CD8-positive, alpha-beta memory T cell (primary cell): ENCODE measurements around the gene TPSB2. TPM values are rescaled to one million over a fixed set of nuclear protein-coding genes. Genes with fewer than 3 reads are reported as not detected.
"Not testable (repeated sequence)": the region's sequence is repeated elsewhere in the genome, so short reads cannot be mapped to it uniquely, and the experiment has no call there.

ENCODE experiments used
- CTCF ChIA-PET: fragments of 350-600 bp; sonication (Branson Sonifier 250); formaldehyde crosslinking; loops from one replicate; lab custom pipeline; 2021; ENCODE audit warnings: antibody characterized with exemption; lab: Charles Lee
- POLR2A ChIA-PET: fragments of 350-600 bp; sonication (Branson Sonifier 250); formaldehyde crosslinking; loops from one replicate; lab custom pipeline; 2021; ENCODE audit warnings: antibody characterized with exemption; lab: Charles Lee
- DNase-seq, 5 donors: peaks; one replicate each; pipeline versions ENCODE4 v3.0.0 to v3.0.0-alpha.2; 2020 to 2022; ENCODE audit warnings: mixed read lengths in 1 of 5
- H3K27ac ChIP-seq: one replicate; pipeline ENCODE4 v1.7.0; 2013; ENCODE audit warnings: low read depth, mild to moderate bottlenecking, low read length, moderate library complexity
- H3K27me3 ChIP-seq: 2 replicates; pipeline ENCODE4 v1.7.0; 2013; ENCODE audit warnings: low read length, mild to moderate bottlenecking; ENCODE audit not compliant: insufficient read depth, poor library complexity, severe bottlenecking
- H3K36me3 ChIP-seq: 2 replicates; pipeline ENCODE4 v1.7.0; 2013; ENCODE audit warnings: mild to moderate bottlenecking, low read length, moderate library complexity; ENCODE audit not compliant: insufficient read depth
- H3K4me1 ChIP-seq: 2 replicates; pipeline ENCODE4 v1.7.0; 2013; ENCODE audit warnings: mild to moderate bottlenecking, low read length, moderate library complexity; ENCODE audit not compliant: insufficient read depth
- H3K4me3 ChIP-seq: 2 replicates; pipeline ENCODE4 v1.7.0; 2013; ENCODE audit warnings: mild to moderate bottlenecking, low read length
- H3K9me3 ChIP-seq: 2 replicates; pipeline ENCODE4 v1.7.0; 2013; ENCODE audit warnings: mild to moderate bottlenecking, low read length
- H3K27ac Mint-ChIP-seq, 8 donors: one replicate each; pipeline ENCODE4 v1.8.0; 2020 to 2021; ENCODE audit warnings: mixed read lengths in 8 of 8, mild to moderate bottlenecking in 6 of 8, inconsistent platforms in 3 of 8, moderate library complexity in 3 of 8
- H3K27me3 Mint-ChIP-seq, 2 donors: one replicate each; pipeline ENCODE4 v1.8.0; 2020 to 2021; ENCODE audit warnings: mixed read lengths in 2 of 2, mild to moderate bottlenecking in 1 of 2, moderate library complexity in 1 of 2
- H3K36me3 Mint-ChIP-seq, 3 donors: one replicate each; pipeline ENCODE4 v1.8.0; 2020 to 2021; ENCODE audit warnings: mixed read lengths in 3 of 3, inconsistent platforms in 1 of 3, mild to moderate bottlenecking in 1 of 3
- H3K4me1 Mint-ChIP-seq, 3 donors: one replicate each; pipeline ENCODE4 v1.8.0; 2020 to 2021; ENCODE audit warnings: mixed read lengths in 3 of 3, inconsistent platforms in 1 of 3, mild to moderate bottlenecking in 1 of 3
- H3K4me3 Mint-ChIP-seq, 7 donors: one replicate each; pipeline ENCODE4 v1.8.0; 2020 to 2021; ENCODE audit warnings: mixed read lengths in 7 of 7, mild to moderate bottlenecking in 6 of 7, moderate library complexity in 4 of 7, inconsistent platforms in 2 of 7
- H3K9me3 Mint-ChIP-seq, 5 donors: one replicate each; pipeline ENCODE4 v1.8.0; 2020 to 2022; ENCODE audit warnings: mixed read lengths in 5 of 5, mild to moderate bottlenecking in 3 of 5, moderate library complexity in 2 of 5, inconsistent platforms in 1 of 5
- polyA plus RNA-seq: library from polyadenylated mRNA; unstranded; fragments of 300-500 nt; fragmentation: Illumina TruSeq; gene quantifications from one replicate; pipeline ENCODE4 v1.2.3, GENCODE V29; 2021
- total RNA-seq, 2 experiments: library from RNA; stranded (reverse); gene quantifications; one replicate each; pipeline ENCODE4 v1.2.3, GENCODE V29; 2021

Gene TPSB2
- total and polyA plus RNA-seq, 3 experiments from 2014 or later: not detected

DNA sequence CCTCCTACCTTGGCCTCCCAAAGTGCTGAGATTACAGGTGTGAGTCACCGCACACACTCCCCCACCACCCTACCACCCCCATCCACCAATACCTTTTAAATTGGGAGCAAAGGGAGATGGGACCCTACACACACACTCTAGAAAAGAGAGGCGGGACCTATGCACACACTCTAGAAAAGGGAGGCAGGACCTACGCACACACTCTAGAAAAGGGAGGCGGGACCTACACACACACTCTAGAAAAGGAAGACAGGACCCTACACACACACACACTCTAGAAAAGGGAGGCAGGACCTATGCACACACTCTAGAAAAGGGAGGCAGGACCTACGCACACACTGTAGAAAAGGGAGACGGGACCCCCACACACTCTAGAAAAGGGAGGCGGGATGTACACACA is 44.8 kb upstream of the TPSB2 start:
- H3K9me3 Mint-ChIP-seq: peaks cover 0 to 2% (median 0%) of the 10 kb centered on the region in 5 donors

DNA sequence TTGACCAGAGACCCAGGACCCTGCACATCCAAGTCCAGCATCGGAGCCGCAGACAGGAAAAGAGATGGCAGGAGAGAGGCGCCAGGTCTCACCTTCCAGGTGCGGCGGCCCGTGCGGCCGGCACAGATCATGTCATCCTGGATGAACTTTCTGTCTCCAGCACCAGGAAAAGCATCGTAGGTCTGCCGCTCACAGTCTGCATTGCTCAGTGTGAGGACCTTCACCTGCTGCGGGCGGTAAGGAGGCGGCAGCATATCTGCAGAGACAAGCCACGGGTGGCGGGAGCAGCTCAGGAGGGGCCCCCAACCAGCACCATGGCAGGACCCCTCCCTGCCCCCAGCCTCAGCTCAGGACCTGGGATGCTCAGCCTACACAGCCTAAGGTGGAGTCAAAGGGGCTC is 43.8 kb upstream of the TPSB2 start:
- no peaks in the 10 kb centered on the region for H3K36me3 Mint-ChIP-seq
- H3K4me1 Mint-ChIP-seq: peaks cover 0 to 5% (median 0%) of the 10 kb centered on the region in 3 donors
- Histone ChIP-seq H3K27ac (no peak overlapping the region), H3K4me3 (no peak overlapping the region), H3K36me3 (no peaks in the 10 kb centered on the region), H3K9me3 (no peaks in the 10 kb centered on the region), H3K4me1 (no peaks in the 10 kb centered on the region), H3K27me3 (peaks cover 4% of the 10 kb centered on the region)
- H3K27me3 Mint-ChIP-seq: peaks cover 12 to 28% of the 10 kb centered on the region in 2 donors
- no peak overlapping the region for H3K4me3 Mint-ChIP-seq
- CTCF ChIA-PET: interaction anchor here (0.9 kb wide), 1 partner anchor 9 kb away, joined by 3 read pairs; no protein-coding TSS in a partner anchor
- POLR2A ChIA-PET: no interaction called here
- no peak overlapping the region for H3K27ac Mint-ChIP-seq
- no peak for DNase-seq
- peaks cover 0 to 2% (median 0%) of the 10 kb centered on the region in 5 donors for H3K9me3 Mint-ChIP-seq

More for the DNA sequence above, 44.8 kb upstream of the TPSB2 start:
- Histone ChIP-seq H3K27ac (no peak overlapping the region), H3K4me3 (no peak overlapping the region), H3K36me3 (no peaks in the 10 kb centered on the region), H3K9me3 (no peaks in the 10 kb centered on the region), H3K27me3 (peaks cover 4% of the 10 kb centered on the region), H3K4me1 (no peaks in the 10 kb centered on the region)
- Mint-ChIP-seq H3K4me1 (peaks cover 0 to 5% (median 0%) of the 10 kb centered on the region in 3 donors), H3K36me3 (no peaks in the 10 kb centered on the region), H3K27me3 (peaks cover 12 to 24% of the 10 kb centered on the region in 2 donors), H3K27ac (no peak overlapping the region), H3K4me3 (no peak overlapping the region)
- no peak for DNase-seq
- ChIA-PET CTCF (interaction anchor here (0.9 kb wide), 1 partner anchor 10 kb away, joined by 3 read pairs; no protein-coding TSS in a partner anchor), POLR2A (no interaction called here)

GRCh38 chr16:1272453-1273198 is 42.6 kb upstream of the TPSB2 start:
- ChIA-PET CTCF (no interaction called here), POLR2A (no interaction called here)
- Mint-ChIP-seq H3K36me3 (no peaks in the 10 kb centered on the region), H3K9me3 (no peaks in the 10 kb centered on the region), H3K4me3 (no peak overlapping the region), H3K27ac (no peak overlapping the region), H3K4me1 (peaks cover 0 to 5% (median 0%) of the 10 kb centered on the region in 3 donors), H3K27me3 (peaks cover 12 to 25% of the 10 kb centered on the region in 2 donors)
- peaks cover 2% of the 10 kb centered on the region for H3K27me3 ChIP-seq
- no peaks in the 10 kb centered on the region for H3K36me3 ChIP-seq
- DNase-seq: no peak
- no peak overlapping the region for H3K4me3 ChIP-seq
- H3K4me1 ChIP-seq: no peaks in the 10 kb centered on the region
- H3K27ac ChIP-seq: no peak overlapping the region
- H3K9me3 ChIP-seq: no peaks in the 10 kb centered on the region

DNA sequence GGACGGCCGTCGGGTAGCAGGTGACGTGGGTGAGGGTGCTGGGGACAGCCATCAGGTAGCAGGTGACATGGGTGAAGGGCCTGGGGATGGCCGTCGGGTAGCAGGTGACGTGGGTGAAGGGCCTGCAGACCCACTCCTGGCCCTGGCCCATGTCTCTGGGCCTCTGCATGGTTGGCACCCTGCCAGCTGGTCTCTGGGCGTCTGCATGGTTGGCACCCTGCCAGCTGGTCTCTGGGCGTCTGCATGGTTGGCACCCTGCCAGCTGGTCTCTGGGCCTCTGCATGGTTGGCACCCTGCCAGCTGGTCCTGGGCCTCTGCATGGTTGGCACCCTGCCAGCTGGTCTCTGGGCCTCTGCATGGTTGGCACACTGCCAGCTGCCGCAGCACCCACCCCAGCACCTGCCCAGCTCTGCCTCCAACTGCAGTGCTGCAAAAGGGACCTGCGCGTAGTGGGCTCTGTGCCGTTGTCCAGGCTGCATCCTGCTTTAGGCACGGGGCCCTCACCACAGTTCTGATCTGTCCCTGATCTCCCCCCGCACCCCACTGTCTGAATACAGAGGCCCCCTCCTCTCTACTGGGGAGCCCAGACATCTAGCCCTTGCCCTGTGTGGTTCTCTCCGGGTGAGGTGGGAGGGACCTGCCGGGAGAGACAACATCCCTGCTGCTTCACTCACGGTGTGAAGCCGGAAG is 41.9 kb upstream of the TPSB2 start:
- H3K4me1 ChIP-seq, H3K27me3 ChIP-seq, H3K36me3 Mint-ChIP-seq, H3K4me1 Mint-ChIP-seq, H3K36me3 ChIP-seq, H3K9me3 Mint-ChIP-seq, H3K27ac Mint-ChIP-seq, H3K9me3 ChIP-seq, CTCF ChIA-PET, DNase-seq, H3K4me3 Mint-ChIP-seq, H3K4me3 ChIP-seq, H3K27ac ChIP-seq, POLR2A ChIA-PET: not testable (repeated sequence)
- peaks cover 12 to 23% of the 10 kb centered on the region in 2 donors for H3K27me3 Mint-ChIP-seq

GRCh38 chr16:1271380-1271723 is 41.4 kb upstream of the TPSB2 start:
- H3K36me3 ChIP-seq: no peaks in the 10 kb centered on the region
- ChIA-PET CTCF (no interaction called here), POLR2A (no interaction called here)
- Mint-ChIP-seq H3K4me3 (no peak overlapping the region), H3K9me3 (no peaks in the 10 kb centered on the region), H3K27me3 (peaks cover 12 to 23% of the 10 kb centered on the region in 2 donors), H3K27ac (no peak overlapping the region), H3K4me1 (peaks cover 0 to 5% (median 0%) of the 10 kb centered on the region in 3 donors), H3K36me3 (no peaks in the 10 kb centered on the region)
- no peaks in the 10 kb centered on the region for H3K4me1 ChIP-seq
- H3K27ac ChIP-seq: no peak overlapping the region
- no peak for DNase-seq
- H3K9me3 ChIP-seq: no peaks in the 10 kb centered on the region
- no peak overlapping the region for H3K4me3 ChIP-seq
- no peaks in the 10 kb centered on the region for H3K27me3 ChIP-seq

- peaks cover 8 to 15% of the 10 kb centered on the region in 2 donors for H3K27me3 Mint-ChIP-seq
- H3K27ac Mint-ChIP-seq, H3K4me3 ChIP-seq, H3K36me3 ChIP-seq, H3K9me3 ChIP-seq, H3K27ac ChIP-seq, H3K9me3 Mint-ChIP-seq, DNase-seq, H3K36me3 Mint-ChIP-seq, POLR2A ChIA-PET, H3K4me3 Mint-ChIP-seq, H3K4me1 ChIP-seq, CTCF ChIA-PET, H3K4me1 Mint-ChIP-seq, H3K27me3 ChIP-seq: not testable (repeated sequence)
Observed at GRCh38 chr16:1269418-1269817, 39.4 kb upstream of the TPSB2 start.

DNA sequence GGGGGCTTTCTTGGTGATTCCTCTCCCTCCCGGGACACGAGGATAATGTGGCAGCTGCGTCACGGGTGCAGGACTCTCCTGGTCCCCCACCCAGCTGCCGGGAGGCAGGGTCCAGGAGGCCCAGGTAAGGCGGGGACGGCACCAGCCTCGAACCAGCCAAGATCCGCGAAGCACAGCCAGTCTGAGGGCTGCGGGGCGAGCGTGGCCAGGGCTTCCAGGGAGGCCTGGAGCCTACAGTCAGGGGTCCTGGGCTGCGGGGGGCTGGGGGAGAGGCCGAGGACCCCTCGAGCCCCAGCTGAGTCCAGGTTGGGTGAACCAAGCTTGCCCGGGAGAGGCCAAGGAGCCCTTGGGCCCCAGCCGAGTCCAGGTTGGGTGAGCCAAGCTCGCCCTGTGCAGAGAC is 35.8 kb upstream of the TPSB2 start:
- H3K27me3 ChIP-seq: no peaks in the 10 kb centered on the region
- CTCF ChIA-PET: no interaction called here
- no peak overlapping the region for H3K27ac ChIP-seq
- POLR2A ChIA-PET: no interaction called here
- Mint-ChIP-seq H3K27me3 (peaks cover 7 to 15% of the 10 kb centered on the region in 2 donors), H3K4me1 (no peaks in the 10 kb centered on the region), H3K9me3 (no peaks in the 10 kb centered on the region), H3K27ac (no peak overlapping the region), H3K36me3 (no peaks in the 10 kb centered on the region), H3K4me3 (no peak overlapping the region)
- H3K4me3 ChIP-seq: no peak overlapping the region
- H3K4me1 ChIP-seq: no peaks in the 10 kb centered on the region
- no peaks in the 10 kb centered on the region for H3K9me3 ChIP-seq
- no peaks in the 10 kb centered on the region for H3K36me3 ChIP-seq
- DNase-seq: no peak

DNA sequence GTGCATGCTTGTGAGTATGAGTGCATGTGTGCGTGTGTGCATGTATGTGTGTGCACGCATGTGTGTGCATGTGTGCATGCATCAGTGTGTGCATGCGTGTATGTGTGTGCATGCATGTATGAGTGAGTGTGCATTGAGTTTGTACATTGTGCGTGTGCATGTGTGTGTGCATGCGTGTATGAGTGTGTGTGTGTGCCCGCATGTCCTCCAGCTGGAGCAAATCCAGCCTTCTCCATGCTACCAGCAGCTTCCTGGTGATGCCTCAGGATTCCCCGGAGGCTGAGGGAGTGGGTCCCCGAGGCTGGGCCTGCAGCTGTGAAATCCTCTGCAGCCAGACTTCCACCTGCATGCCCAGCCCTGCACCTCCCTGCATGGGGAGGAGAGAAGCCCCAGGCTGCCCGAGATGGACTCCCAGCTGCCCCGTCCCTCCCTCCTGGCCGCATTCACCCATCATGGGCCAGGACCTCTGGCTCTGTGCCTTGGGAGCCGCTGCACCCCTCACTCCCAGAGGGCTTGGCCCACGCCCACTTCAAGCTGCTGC is 35.2 kb upstream of the TPSB2 start:
- Mint-ChIP-seq H3K36me3 (no peaks in the 10 kb centered on the region), H3K27me3 (peaks cover 11 to 16% of the 10 kb centered on the region in 2 donors), H3K4me1 (no peaks in the 10 kb centered on the region), H3K27ac (no peak overlapping the region), H3K9me3 (no peaks in the 10 kb centered on the region), H3K4me3 (no peak overlapping the region)
- DNase-seq: no peak
- Histone ChIP-seq H3K9me3 (no peaks in the 10 kb centered on the region), H3K36me3 (no peaks in the 10 kb centered on the region), H3K4me3 (no peak overlapping the region), H3K4me1 (no peaks in the 10 kb centered on the region), H3K27me3 (peaks cover 2% of the 10 kb centered on the region), H3K27ac (no peak overlapping the region)
- ChIA-PET POLR2A (no interaction called here), CTCF (interaction anchor here (0.7 kb wide), 1 partner anchor 9 kb away, joined by 3 read pairs; no protein-coding TSS in a partner anchor)
